Stimulated activated CD4-positive, alpha-beta T cell treated with anti-CD3 and anti-CD28 coated beads, Interleukin-1b, Interleukin-23, amount 100 ng/mL, for 24 hours (primary cell): ENCODE results near the gene C6orf118.

ENCODE experiments used
- DNase-seq, 4 experiments: peaks; one replicate each; pipeline ENCODE4 v3.0.0-alpha.2; 2020; ENCODE audit warnings: low read depth in 4 of 4, low spot score in 1 of 4

Gene C6orf118

GRCh38 chr6:165308926-165309731 lies at the start of gene C6orf118:
C6orf118 (minus strand) TSS chr6:165309605; CDS start chr6:165309586, 19 bp downstream.
- no peak for DNase-seq

DNA sequence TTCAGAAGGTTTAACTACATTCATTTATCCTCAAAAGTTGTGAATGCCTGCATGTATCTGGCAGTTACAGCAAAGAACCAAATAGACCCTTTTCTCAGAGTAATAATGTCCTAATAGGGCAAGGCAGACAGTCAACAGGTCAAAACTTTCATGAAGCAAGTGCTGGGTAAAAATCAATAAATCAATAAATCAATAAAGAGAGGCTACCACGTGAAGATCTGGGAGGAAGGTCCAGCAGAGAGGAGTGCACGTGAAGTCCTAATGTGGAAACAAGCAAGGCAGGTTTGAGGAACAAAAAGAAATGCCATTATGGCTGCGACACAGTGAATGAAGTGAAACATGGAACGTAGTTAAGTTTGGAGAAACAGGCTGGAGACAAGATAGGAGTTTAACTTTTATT lies 36.3 kb upstream of the C6orf118 start:
- DNase-seq = no peak

DNA sequence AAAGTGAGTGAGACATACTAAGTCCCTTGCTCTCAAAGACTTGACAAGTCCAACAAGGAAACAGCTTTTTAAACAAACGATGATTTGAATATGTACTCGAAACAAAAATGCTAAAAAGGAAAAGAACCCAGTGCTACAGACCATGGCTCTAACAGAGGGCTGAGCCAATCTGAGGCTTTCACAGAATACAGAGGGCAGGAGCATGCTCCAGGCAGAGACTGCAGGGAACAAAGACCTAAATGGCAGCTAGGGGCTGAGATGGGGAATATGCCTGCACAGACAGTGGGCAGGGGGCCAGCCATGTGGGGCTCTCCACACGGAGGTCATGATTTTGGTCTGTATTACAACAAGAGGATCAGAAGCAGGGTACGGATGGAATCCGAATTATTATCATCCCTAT lies 31.1 kb upstream of the C6orf118 start:
- DNase-seq = no peak

- no peak for DNase-seq
These were observed 16.2 kb upstream of the C6orf118 start for GRCh38 chr6:165325609-165326008.

DNA sequence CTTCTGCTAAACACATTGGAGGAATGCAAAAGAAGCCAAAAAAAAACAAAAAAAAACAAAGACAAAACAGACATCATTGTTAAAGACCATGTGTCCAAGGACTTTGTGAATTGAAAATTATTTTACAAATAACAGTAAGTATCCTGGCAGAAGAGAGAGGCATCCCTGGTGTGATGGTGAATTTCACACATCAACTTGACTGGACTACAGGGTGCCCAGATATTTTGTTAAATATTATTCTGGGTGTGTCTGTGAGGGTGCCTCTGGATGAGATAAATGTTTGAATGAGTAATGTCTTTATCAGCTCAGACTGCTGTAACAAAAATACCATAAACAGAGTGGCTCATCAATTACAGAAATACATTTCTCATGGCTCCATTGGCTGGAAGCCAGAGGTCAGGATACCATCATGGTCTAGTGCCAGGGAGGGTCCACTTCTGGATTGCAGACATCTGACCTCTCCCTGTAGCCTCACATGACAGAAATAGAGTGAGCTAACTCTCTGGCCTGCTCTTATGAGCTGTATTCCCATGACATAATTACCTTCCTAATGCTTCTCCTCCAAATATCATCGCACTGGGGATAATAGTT lies 12.2 kb upstream of the C6orf118 start:
- DNase-seq = no peak

- no peak for DNase-seq
These were observed 11.7 kb upstream of the C6orf118 start for GRCh38 chr6:165321150-165321549.

DNA sequence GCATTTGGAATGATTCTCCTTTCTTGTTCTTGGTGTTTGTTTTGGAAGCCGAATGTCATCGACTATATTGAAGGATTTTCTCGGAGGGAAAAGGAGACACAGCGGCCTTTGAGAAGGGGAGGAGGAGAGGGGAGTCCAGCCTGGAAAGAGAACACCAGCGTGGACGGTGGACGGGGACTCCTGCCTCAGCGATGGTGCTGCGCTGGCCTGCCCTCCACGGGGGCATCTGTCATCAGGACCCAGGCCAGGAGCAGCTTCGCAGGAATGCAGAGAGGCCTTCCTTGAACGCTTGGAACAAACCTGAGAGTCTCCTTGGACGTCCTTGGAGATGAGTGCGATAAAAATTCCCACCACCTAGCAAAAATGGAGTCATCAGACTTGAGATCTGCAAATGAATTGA lies 8.3 kb upstream of the C6orf118 start:
- no peak for DNase-seq

- DNase-seq = no peak
These were observed 2.5 kb downstream of the C6orf118 start for GRCh38 chr6:165306955-165307354.

GRCh38 chr6:165301372-165302246 lies 7.8 kb downstream of the C6orf118 start:
- no peak for DNase-seq

- no peak for DNase-seq
These were observed 8.9 kb downstream of the C6orf118 start for GRCh38 chr6:165300422-165300936.

DNA sequence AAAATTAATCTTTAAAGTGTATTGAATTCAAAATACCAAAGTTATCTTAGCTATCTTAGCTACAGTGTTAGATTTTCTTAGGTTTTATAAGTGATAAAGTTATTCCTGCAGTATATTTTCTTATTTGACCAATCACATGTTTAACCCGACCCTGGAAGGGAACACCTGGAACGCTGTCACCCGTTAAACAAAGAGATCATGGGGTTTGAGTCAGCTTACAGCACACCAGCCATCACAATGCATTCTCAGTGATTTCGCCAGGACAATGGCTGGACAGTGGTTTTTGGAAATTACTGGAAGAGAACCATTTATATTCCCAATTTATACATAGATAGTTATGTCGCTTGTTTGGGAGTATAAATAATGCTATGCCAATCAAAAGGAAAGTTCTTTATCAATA lies 10.5 kb downstream of the C6orf118 start:
- DNase-seq = no peak

DNA sequence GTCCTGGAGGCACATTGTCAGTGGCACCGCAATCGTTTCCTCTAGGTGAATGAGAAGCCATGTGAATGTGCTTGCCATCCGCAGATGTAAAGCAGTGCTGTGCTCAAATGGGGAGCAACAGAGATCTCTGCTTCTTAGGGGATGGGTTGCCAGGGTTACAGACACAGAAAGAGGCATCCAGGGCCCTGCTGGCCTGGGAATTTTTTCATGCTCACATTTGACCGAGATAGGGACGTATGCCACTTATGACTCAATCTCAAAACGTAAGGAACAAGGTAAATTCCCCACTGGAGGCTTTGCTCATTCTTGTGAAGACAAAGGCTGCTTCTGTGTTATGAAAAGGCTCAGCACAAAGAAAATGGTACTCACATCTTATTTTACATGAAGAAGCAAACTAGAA lies 11.0 kb downstream of the C6orf118 start:
- DNase-seq = no peak

GRCh38 chr6:165292657-165293056 lies 16.7 kb downstream of the C6orf118 start:
- no peak for DNase-seq

DNA sequence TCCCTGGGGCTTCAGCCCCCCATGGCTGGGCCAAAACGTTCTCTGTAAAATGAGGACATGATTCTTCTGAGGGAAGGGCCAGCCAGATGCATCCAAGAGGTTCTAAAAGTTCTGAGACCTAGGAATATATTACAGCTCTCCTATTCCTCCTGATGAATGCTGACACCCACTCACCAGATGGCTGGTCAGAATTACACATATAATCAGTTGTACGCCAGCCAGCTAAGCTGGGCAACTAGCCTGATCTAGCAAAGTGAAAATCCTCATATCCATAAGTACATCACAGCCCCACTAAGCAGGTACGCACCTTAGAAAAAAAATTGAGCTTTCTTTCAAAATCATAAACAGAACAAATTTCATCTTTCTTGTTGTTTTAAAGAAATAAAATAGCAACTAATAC lies 34.8 kb downstream of the C6orf118 start:
- no peak for DNase-seq

GRCh38 chr6:165272585-165272984 lies 36.8 kb downstream of the C6orf118 start:
- no peak for DNase-seq

- DNase-seq = no peak
These were observed 40.4 kb downstream of the C6orf118 start for GRCh38 chr6:165268987-165269386.

DNA sequence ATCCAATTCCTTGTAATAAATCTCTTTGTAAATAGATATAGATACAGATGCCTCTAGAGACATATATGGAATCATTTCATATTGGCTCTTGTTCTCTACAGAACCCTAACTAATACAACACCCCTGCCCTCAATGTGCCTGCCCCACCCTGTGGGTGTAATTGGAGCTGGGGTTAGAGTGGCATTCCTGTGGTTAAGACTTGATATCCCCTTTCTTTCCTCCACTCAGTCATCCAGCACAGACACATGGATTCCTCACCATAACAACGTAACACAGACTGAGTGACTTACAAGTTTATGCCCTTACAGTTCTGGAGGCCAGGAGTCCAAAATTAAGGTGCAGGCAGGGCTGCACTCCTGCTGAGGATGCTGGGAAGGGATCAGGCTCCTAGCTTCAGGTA lies 42.8 kb downstream of the C6orf118 start:
- no peak for DNase-seq

DNA sequence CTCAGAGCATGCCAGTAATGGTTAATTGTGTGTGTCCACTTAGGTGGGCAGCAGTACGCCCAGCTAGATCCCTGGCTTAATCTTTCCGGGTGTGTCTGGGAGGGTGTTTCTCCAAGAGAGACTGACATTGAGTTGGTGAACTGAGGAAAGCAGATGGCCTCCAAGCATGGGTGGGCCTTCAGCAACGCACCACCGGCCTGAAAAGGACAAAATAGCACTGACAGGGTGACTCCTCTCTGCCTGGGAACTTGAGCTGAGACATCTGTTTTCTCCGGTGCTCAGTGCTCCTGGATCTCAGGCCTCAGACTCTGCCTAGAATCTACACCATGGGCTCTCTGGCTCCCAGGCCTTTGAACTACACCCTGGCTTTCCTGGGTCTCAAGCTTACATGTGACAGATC lies 43.2 kb downstream of the C6orf118 start:
- no peak for DNase-seq

GRCh38 chr6:165260462-165260861 lies 48.9 kb downstream of the C6orf118 start:
- no peak for DNase-seq

DNA sequence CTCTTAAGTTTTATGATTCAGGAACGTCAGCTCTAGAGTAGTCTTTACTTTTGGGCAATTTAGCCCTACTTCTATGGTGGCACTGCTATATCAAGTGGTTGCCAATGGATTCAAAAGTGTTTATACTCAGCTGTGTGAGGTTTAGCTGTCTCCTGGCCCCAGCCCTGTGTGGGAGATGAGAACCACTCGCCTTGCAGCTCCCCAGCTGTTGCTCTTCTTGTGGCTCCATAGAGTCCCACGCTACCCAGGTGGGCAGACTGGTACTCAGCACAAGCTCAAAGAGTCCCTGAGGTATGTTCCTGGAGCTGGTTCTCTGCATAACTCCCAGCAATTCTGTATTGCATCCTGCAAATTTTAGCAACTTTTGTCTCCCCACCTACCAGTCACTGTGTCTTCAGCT lies 59.6 kb downstream of the C6orf118 start:
- no peak for DNase-seq

GRCh38 chr6:165245701-165246100 lies 63.7 kb downstream of the C6orf118 start:
- DNase-seq = no peak

DNA sequence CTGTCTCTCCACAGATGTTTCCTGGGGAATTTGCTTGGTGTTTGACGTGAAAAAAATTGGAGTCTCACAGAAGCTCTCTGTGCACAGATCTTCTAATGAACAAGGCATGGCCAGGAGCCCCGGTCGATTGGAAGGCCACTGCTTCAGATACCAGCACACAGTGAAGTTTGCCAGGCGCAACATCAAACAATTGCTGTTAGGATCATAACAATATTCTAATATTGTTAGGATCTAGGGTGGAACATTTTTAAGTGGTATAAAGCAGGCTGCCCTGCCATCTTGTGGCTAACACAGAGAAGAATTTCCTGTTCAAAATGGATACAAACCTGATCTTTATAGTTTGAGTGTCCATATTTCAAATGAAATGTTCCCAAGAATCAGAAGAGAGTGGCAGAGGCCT lies 64.1 kb downstream of the C6orf118 start:
- DNase-seq = no peak
